Measurements from ENCODE around the gene SET. TPM values are rescaled to one million over a fixed set of nuclear protein-coding genes. Genes with fewer than 3 reads are reported as not detected.

Gene SET
- total and polyA plus RNA-seq, 2 of the 13 experiments (the other 11 are each of a cell fraction or from before 2014, with no cell fraction given): 94.2 to 611 TPM

GRCh38 chr9:128733256-128733655, 44.2 kb downstream of the SET start (continued):
- peak; percentile 23; the same call in 1 of the 2 replicates for TF ChIP-seq UBTF (CRISPR knock-in tag; IDR thresholded peaks at IDR 0.05)
- peak; percentile 39; the same call in 1 of the 2 replicates for TF ChIP-seq DRAP1 (CRISPR knock-in tag; IDR thresholded peaks at IDR 0.05)
- TF ChIP-seq HOXA3 (CRISPR knock-in tag; IDR thresholded peaks at IDR 0.05): peak; percentile 91
- TF ChIP-seq CTCF (CRISPR knock-in tag; IDR thresholded peaks at IDR 0.05): peak; percentile 94
- peak; percentile 56 for TF ChIP-seq FOXA3 (CRISPR knock-in tag; IDR thresholded peaks at IDR 0.05)
- peak; percentile 93 for TF ChIP-seq YY1 (IDR thresholded peaks at IDR 0.05; ENCODE audit: insufficient read depth, insufficient replicate concordance, low read depth, low read length)
- peak; percentile 46; the same call in 1 of the 2 replicates for TF ChIP-seq KDM4B (CRISPR knock-in tag; IDR thresholded peaks at IDR 0.05)
- 0 out of 2 replicates have a peak, but pooled peaks have one; percentile 26 for TF ChIP-seq ZNF609 (CRISPR knock-in tag; IDR thresholded peaks at IDR 0.05; ENCODE audit: borderline replicate concordance)
- TF ChIP-seq LCORL (IDR thresholded peaks at IDR 0.05): no peak
- TF ChIP-seq LCORL (CRISPR knock-in tag; IDR thresholded peaks at IDR 0.05): peak; percentile 61
- no peak for TF ChIP-seq NR2F6 (IDR thresholded peaks at IDR 0.05)
- TF ChIP-seq NR2F6 (CRISPR knock-in tag; IDR thresholded peaks at IDR 0.05): peak; percentile 56
- peak; percentile 30; the same call in 1 of the 2 replicates for TF ChIP-seq ARID5B (CRISPR knock-in tag; IDR thresholded peaks at IDR 0.05)
- peak; percentile 48; the same call in 1 of the 2 replicates for TF ChIP-seq ZNF605 (CRISPR knock-in tag; IDR thresholded peaks at IDR 0.05)
